Activated CD8-positive, alpha-beta memory T cell treated with anti-CD3 and anti-CD28 coated beads, Interleukin-2, amount 10 ng/mL, durations not matched to agents 7 days and 5 days (primary cell): ENCODE results near the gene CHI3L2. TPM values are rescaled to one million over a fixed set of nuclear protein-coding genes. Genes with fewer than 3 reads are reported as not detected.

Experiments used
- ATAC-seq: fragments of 150-1000 bp; cut with Tn5 transposase; one replicate; pipeline ENCODE4 v1.10.0; 2021; ENCODE audit warnings: moderate library complexity
- CTCF ChIA-PET: fragments of 350-600 bp; sonication (Branson Sonifier 250); formaldehyde crosslinking; loops from one replicate; lab custom pipeline; 2021; ENCODE audit warnings: antibody characterized with exemption; lab: Charles Lee
- DNase-seq: peaks from one replicate; pipeline ENCODE4 v3.0.0-alpha.2; 2020
- H3K27ac Mint-ChIP-seq: one replicate; pipeline ENCODE4 v1.8.0; 2021; ENCODE audit warnings: mild to moderate bottlenecking, mixed read lengths
- H3K27me3 Mint-ChIP-seq: one replicate; pipeline ENCODE4 v1.8.0; 2021; ENCODE audit warnings: mixed read lengths
- H3K36me3 Mint-ChIP-seq: one replicate; pipeline ENCODE4 v1.8.0; 2021; ENCODE audit warnings: mild to moderate bottlenecking, mixed read lengths
- H3K4me1 Mint-ChIP-seq: one replicate; pipeline ENCODE4 v1.8.0; 2021; ENCODE audit warnings: mixed read lengths
- H3K4me3 Mint-ChIP-seq: one replicate; pipeline ENCODE4 v1.8.0; 2021; ENCODE audit warnings: mild to moderate bottlenecking, moderate library complexity, mixed read lengths
- H3K9me3 Mint-ChIP-seq: one replicate; pipeline ENCODE4 v1.8.0; 2022; ENCODE audit warnings: low read depth, mixed read lengths
- total RNA-seq, 2 experiments: library from RNA; stranded (reverse); gene quantifications; one replicate each; pipeline ENCODE4 v1.2.3, GENCODE V29; 2021

Gene CHI3L2
- total RNA-seq, 2 experiments from 2014 or later, result 6.7 to 13.0 TPM

- H3K27me3 Mint-ChIP-seq, result no peaks in the 10 kb centered on the region
- peak overlapping the region; percentile 61 for H3K4me3 Mint-ChIP-seq
- DNase-seq, result no peak
- peaks cover 97% of the 10 kb centered on the region for H3K4me1 Mint-ChIP-seq
- peak overlapping the region; percentile 91 for H3K27ac Mint-ChIP-seq
- H3K36me3 Mint-ChIP-seq, result peaks cover 6% of the 10 kb centered on the region
- no peak for ATAC-seq
- no peaks in the 10 kb centered on the region for H3K9me3 Mint-ChIP-seq
- CTCF ChIA-PET, result interaction anchor here (0.9 to 20.1 kb wide), 6 partner anchors 12 to 431 kb away, joined by 3 to 392 read pairs (median 10); partner anchors contain the start of genes ATP5PB, DENND2D and WDR77
Measured at GRCh38 chr1:111217183-111217910, 10.2 kb upstream of the CHI3L2 start.

- peaks cover 94% of the 10 kb centered on the region for H3K4me1 Mint-ChIP-seq
- no peak for DNase-seq
- H3K4me3 Mint-ChIP-seq, result no peak overlapping the region
- ATAC-seq, result no peak
- H3K27ac Mint-ChIP-seq, result peak overlapping the region; percentile 91
- no peaks in the 10 kb centered on the region for H3K27me3 Mint-ChIP-seq
- CTCF ChIA-PET, result interaction anchor here (0.6 to 20.1 kb wide), 7 partner anchors 11 to 289 kb away, joined by 3 to 392 read pairs (median 6); partner anchors contain the start of genes CEPT1, DENND2D and DRAM2
- no peaks in the 10 kb centered on the region for H3K9me3 Mint-ChIP-seq
- H3K36me3 Mint-ChIP-seq, result peaks cover 6% of the 10 kb centered on the region
Measured at GRCh38 chr1:111218701-111219556, 8.6 kb upstream of the CHI3L2 start.

GRCh38 chr1:111219557-111220286, 7.8 kb upstream of the CHI3L2 start:
- Mint-ChIP-seq H3K4me3 (peak overlapping the region; percentile 20), H3K27ac (peak overlapping the region; percentile 89), H3K9me3 (no peaks in the 10 kb centered on the region), H3K36me3 (peaks cover 6% of the 10 kb centered on the region), H3K4me1 (peaks cover 90% of the 10 kb centered on the region), H3K27me3 (no peaks in the 10 kb centered on the region)
- CTCF ChIA-PET, result interaction anchor here (0.6 to 20.1 kb wide), 4 partner anchors 22 to 539 kb away, joined by 3 to 392 read pairs (median 36); partner anchors contain the start of genes CEPT1, DENND2D and DRAM2
- peak; percentile 70 for DNase-seq
- ATAC-seq, result peak; percentile 9

- CTCF ChIA-PET, result interaction anchor here (0.6 to 20.1 kb wide), 9 partner anchors 13 to 538 kb away, joined by 3 to 392 read pairs (median 5); partner anchors contain the start of genes CEPT1, DENND2D and DRAM2
Measured at GRCh38 chr1:111220302-111220890, 7.1 kb upstream of the CHI3L2 start.

DNA sequence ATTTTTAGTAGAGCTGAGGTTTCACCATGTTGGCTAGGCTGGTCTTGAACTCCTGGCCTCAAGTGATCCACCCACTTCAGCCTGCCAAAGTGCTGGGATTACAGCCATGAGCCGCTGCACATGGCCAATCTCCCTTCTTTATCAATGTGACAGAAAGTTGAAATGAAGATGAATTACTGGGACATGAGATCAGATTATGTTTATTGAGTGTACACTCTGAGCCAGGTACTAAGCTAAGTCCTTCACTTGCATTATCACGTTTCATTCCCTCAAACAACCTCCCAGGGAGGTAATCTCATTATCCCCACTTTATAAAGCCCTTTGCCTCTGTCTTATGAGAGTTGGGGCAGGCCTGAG, 6.3 kb upstream of the CHI3L2 start:
- H3K27ac Mint-ChIP-seq, result peak overlapping the region; percentile 89
- CTCF ChIA-PET, result interaction anchor here (0.7 to 20.1 kb wide), 8 partner anchors 14 to 286 kb away, joined by 3 to 392 read pairs (median 5); partner anchors contain the start of gene DENND2D
- peaks cover 6% of the 10 kb centered on the region for H3K36me3 Mint-ChIP-seq
- H3K4me3 Mint-ChIP-seq, result peak overlapping the region; percentile 67
- H3K27me3 Mint-ChIP-seq, result no peaks in the 10 kb centered on the region
- H3K9me3 Mint-ChIP-seq, result no peaks in the 10 kb centered on the region
- DNase-seq (no peak), ATAC-seq (no peak)
- H3K4me1 Mint-ChIP-seq, result peaks cover 88% of the 10 kb centered on the region

More at GRCh38 chr1:111220302-111220890, 7.1 kb upstream of the CHI3L2 start:
- Mint-ChIP-seq H3K4me3 (peak overlapping the region; percentile 20), H3K27me3 (no peaks in the 10 kb centered on the region), H3K36me3 (peaks cover 6% of the 10 kb centered on the region), H3K27ac (peak overlapping the region; percentile 89), H3K9me3 (no peaks in the 10 kb centered on the region), H3K4me1 (peaks cover 88% of the 10 kb centered on the region)
- ATAC-seq (no peak), DNase-seq (no peak)

DNA sequence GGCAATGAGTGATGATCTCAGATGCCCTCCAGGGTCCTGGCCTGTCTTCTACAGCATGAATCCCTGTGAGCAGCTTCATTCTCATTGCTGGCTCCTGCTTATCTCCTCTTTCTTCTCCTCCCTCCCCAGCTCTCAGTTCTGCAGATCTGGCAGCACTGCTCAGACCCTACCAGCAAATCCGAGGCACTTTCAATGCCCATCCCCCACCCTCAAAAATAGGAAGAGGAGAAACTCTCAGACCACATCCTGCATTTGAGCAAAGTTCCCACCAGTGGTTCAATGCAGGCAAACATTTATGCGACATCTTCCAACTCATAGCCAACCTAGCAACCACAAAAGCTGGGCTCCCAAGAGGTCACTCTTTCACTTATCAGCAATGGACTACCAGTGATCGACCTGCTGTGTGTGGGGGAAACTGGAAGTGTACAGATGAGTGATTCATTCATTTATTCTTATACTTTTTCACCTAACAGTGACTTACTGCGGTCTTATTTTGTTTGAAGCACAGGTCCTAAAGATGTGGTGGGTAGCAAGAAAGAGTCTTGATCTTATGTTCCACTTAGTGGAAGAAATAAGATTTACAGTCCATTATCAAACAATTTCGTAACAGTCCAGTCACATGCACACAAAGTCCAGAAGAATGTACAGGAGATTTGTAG, 5.8 kb upstream of the CHI3L2 start:
- DNase-seq, result peak; percentile 89
- Mint-ChIP-seq H3K4me3 (peak overlapping the region; percentile 67), H3K27ac (peak overlapping the region; percentile 89), H3K27me3 (no peaks in the 10 kb centered on the region), H3K9me3 (no peaks in the 10 kb centered on the region), H3K36me3 (peaks cover 6% of the 10 kb centered on the region), H3K4me1 (peaks cover 87% of the 10 kb centered on the region)
- peak; percentile 54 for ATAC-seq
- CTCF ChIA-PET, result interaction anchor here (0.7 to 20.1 kb wide), 8 partner anchors 14 to 285 kb away, joined by 3 to 392 read pairs (median 5); partner anchors contain the start of gene DENND2D

- peak overlapping the region; percentile 89 for H3K27ac Mint-ChIP-seq
- peaks cover 6% of the 10 kb centered on the region for H3K36me3 Mint-ChIP-seq
- peak overlapping the region; percentile 67 for H3K4me3 Mint-ChIP-seq
- H3K4me1 Mint-ChIP-seq, result peaks cover 86% of the 10 kb centered on the region
- no peaks in the 10 kb centered on the region for H3K27me3 Mint-ChIP-seq
- peak; percentile 46 for ATAC-seq
- DNase-seq, result peak; percentile 85
- H3K9me3 Mint-ChIP-seq, result no peaks in the 10 kb centered on the region
- CTCF ChIA-PET, result interaction anchor here (0.6 to 20.1 kb wide), 32 partner anchors 8 to 547 kb away, joined by 3 to 392 read pairs (median 4); partner anchors contain the start of genes ATP5PB, CEPT1, DENND2D and DRAM2
Measured at GRCh38 chr1:111222308-111223125, 5.0 kb upstream of the CHI3L2 start.

DNA sequence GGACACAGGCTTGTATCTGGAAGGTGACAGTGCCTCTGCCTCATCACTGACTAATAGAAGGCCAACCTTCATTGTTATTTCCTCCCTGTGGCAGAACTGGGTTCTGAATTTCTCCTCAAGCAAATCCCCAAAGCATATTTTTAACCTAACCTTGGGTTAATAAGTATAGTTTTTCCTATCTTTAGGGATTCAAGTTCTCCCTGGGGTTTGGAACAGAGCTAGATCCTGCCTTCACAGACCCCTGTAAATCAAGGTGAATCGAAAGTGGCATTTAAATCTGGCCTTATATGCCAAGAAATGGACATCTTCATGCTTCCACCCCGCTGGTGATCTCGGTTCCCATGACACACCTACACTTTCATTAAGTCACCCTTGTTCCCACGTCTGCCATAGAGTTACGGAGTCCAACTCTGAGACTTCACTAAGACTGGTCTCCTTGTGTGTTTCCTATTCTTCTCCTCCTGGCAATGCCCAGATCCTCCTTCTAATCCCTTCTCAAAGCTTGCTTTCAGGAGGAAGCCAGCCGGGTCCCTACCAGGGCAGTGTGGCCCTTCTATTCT, 4.3 kb upstream of the CHI3L2 start:
- CTCF ChIA-PET, result interaction anchor here (0.7 to 20.1 kb wide), 36 partner anchors 9 to 546 kb away, joined by 3 to 392 read pairs (median 4); partner anchors contain the start of genes ATP5PB, CEPT1, DENND2D and DRAM2
- Mint-ChIP-seq H3K4me1 (peaks cover 86% of the 10 kb centered on the region), H3K27me3 (no peaks in the 10 kb centered on the region), H3K4me3 (no peak overlapping the region), H3K27ac (peak overlapping the region; percentile 89), H3K36me3 (peaks cover 6% of the 10 kb centered on the region), H3K9me3 (no peaks in the 10 kb centered on the region)
- ATAC-seq (no peak), DNase-seq (no peak)

GRCh38 chr1:111225091-111225490, 2.4 kb upstream of the CHI3L2 start:
- no peak for ATAC-seq

DNA sequence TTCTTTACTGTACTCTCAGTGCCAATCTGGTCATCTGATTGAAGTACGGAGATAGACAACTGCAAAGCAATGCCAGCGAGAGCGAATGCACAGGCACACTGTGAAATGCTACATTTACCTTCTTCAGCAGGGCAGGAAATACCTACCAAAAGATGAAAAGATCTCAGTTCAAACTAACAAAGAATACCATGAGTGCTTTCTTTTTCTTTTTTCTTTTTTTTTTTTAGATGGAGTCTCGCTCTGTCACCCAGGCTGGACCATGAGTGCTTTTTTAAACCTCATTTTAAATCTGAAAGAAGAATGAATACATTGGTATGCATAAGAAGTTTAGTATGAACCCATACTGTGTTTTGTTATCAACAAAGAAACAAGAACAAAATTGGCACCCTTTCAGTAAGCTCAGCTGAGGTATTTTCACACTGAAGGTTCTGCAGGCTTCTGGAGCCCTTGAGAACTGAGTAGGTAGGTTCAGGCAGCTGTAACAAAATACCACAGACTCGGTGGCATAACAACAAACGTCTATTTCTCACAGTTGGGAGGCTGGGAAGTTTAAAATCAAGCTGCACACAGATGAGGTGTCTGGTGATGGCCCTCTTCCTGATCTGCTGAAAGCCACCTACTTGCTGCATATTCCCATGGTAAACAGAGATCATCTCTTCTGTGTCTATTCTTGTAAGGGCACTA, 1.7 kb upstream of the CHI3L2 start:
- Mint-ChIP-seq H3K4me3 (peak overlapping the region; percentile 61), H3K27me3 (no peaks in the 10 kb centered on the region), H3K9me3 (no peaks in the 10 kb centered on the region), H3K36me3 (peaks cover 2% of the 10 kb centered on the region), H3K4me1 (peaks cover 80% of the 10 kb centered on the region), H3K27ac (peak overlapping the region; percentile 76)
- CTCF ChIA-PET, result interaction anchor here (1.1 to 20.1 kb wide), 9 partner anchors 9 to 529 kb away, joined by 3 to 392 read pairs (median 3); partner anchors contain the start of gene DENND2D
- DNase-seq, result no peak
- no peak for ATAC-seq

More at GRCh38 chr1:111225091-111225490, 2.4 kb upstream of the CHI3L2 start:
- CTCF ChIA-PET, result interaction anchor here (1.1 to 20.1 kb wide), 7 partner anchors 9 to 194 kb away, joined by 3 to 392 read pairs (median 3); partner anchors contain the start of gene DENND2D
- Mint-ChIP-seq H3K27me3 (no peaks in the 10 kb centered on the region), H3K4me1 (peaks cover 84% of the 10 kb centered on the region), H3K9me3 (no peaks in the 10 kb centered on the region), H3K4me3 (peak overlapping the region; percentile 61), H3K27ac (peak overlapping the region; percentile 76), H3K36me3 (peaks cover 2% of the 10 kb centered on the region)
- DNase-seq, result no peak
